PC-9 (cell line): ENCODE measurements around the gene MYH11. TPM values are rescaled to one million over a fixed set of nuclear protein-coding genes. Genes with fewer than 3 reads are reported as not detected.

ENCODE experiments used
- BruUV-seq: library from RNA; stranded (reverse); fragments of 400-500 nt; replicated peaks from 2 replicates; lab custom pipeline; 2021; lab: Mats Ljungman, UMichigan
- CTCF ChIA-PET: fragments of 300-600 bp; sonication (Branson Sonifier 250); formaldehyde crosslinking; loops from one replicate; lab custom pipeline; 2022; ENCODE audit warnings: antibody characterized with exemption; lab: Charles Lee
- POLR2A ChIA-PET: fragments of 300-600 bp; sonication (Branson Sonifier 250); formaldehyde crosslinking; loops from one replicate; lab custom pipeline; 2022; ENCODE audit warnings: antibody characterized with exemption; ENCODE audit not compliant: unreplicated experiment; lab: Charles Lee
- DNase-seq, 2 experiments: peaks; one replicate each; pipeline versions ENCODE4 v3.0.0 to v3.0.0-alpha.2; 2015 to 2022; ENCODE audit warnings: mixed read lengths in 1 of 2
- H2AFZ ChIP-seq: fragments of 200-600 bp; sonication (generic); 2 replicates; pipeline ENCODE4 v1.8.1; 2017; ENCODE audit warnings: antibody characterized with exemption
- H3F3A ChIP-seq: fragments of 200-600 bp; sonication (generic); 2 replicates; pipeline ENCODE4 v1.8.1; 2017; ENCODE audit warnings: antibody characterized with exemption, mild to moderate bottlenecking, low read depth; ENCODE audit not compliant: insufficient read depth
- H3K27ac ChIP-seq: fragments of 200-600 bp; sonication (generic); 2 replicates; pipeline ENCODE4 v1.6.1; 2016; ENCODE audit warnings: mixed run types
- H3K27me3 ChIP-seq: fragments of 200-600 bp; sonication (generic); 2 replicates; pipeline ENCODE4 v1.6.1; 2016; ENCODE audit warnings: low read depth, mixed run types; ENCODE audit not compliant: insufficient read depth
- H3K36me3 ChIP-seq: fragments of 200-600 bp; sonication (generic); 2 replicates; pipeline ENCODE4 v1.6.1; 2016; ENCODE audit warnings: low read depth, mixed run types
- H3K4me1 ChIP-seq: fragments of 200-600 bp; sonication (generic); replicated peaks from 2 replicates; pipeline ENCODE4 v1.6.1; 2016; ENCODE audit warnings: mixed run types; ENCODE audit not compliant: insufficient read depth
- H3K4me2 ChIP-seq: fragments of 200-600 bp; sonication (generic); 2 replicates; pipeline ENCODE4 v1.6.1; 2017; ENCODE audit warnings: mixed run types
- H3K4me3 ChIP-seq: fragments of 200-600 bp; sonication (generic); 2 replicates; pipeline ENCODE4 v1.6.1; 2016; ENCODE audit warnings: mixed run types
- H3K79me2 ChIP-seq: fragments of 200-600 bp; sonication (generic); 2 replicates; pipeline ENCODE4 v1.6.1; 2017; ENCODE audit warnings: low read depth, mixed run types
- H3K9me2 ChIP-seq: fragments of 200-600 bp; sonication (generic); 2 replicates; pipeline ENCODE4 v1.8.1; 2017; ENCODE audit warnings: mild to moderate bottlenecking; ENCODE audit not compliant: insufficient read depth
- H3K9me3 ChIP-seq: fragments of 200-600 bp; sonication (generic); 2 replicates; pipeline ENCODE4 v1.8.1; 2016; ENCODE audit warnings: low read depth; ENCODE audit not compliant: insufficient read depth
- H4K20me1 ChIP-seq: fragments of 200-600 bp; sonication (generic); 2 replicates; pipeline ENCODE4 v1.8.1; 2017; ENCODE audit not compliant: insufficient read depth
- CTCF ChIP-seq: fragments of 200-600 bp; sonication (generic); conservative IDR thresholded peaks from 2 replicates; pipeline ENCODE4 v1.6.1; 2017; ENCODE audit warnings: mixed run types, antibody characterized with exemption, mild to moderate bottlenecking, moderate library complexity
- EZH2 ChIP-seq: fragments of 200-600 bp; sonication (generic); IDR thresholded peaks from 2 replicates; pipeline ENCODE4 v1.8.0; 2017; ENCODE audit warnings: antibody characterized with exemption, low read depth
- intact Hi-C: fragments of 100-400 bp; cut with micrococcal nuclease; formaldehyde crosslinking; loops from one replicate; pipeline ENCODE4 v1.10.0; 2022; ENCODE audit not compliant: unreplicated experiment
- total RNA-seq: library from RNA; stranded (reverse); gene quantifications from 2 replicates; pipeline ENCODE4 v1.2.3, GENCODE V29; 2021

The MYH11 gene
- total RNA-seq, 1 experiment from 2014 or later = 0.11 TPM

GRCh38 chr16:15894571-15895374 is 37.9 kb upstream of the MYH11 start:
- H3K27ac ChIP-seq = peak overlapping the region; percentile 36
- CTCF ChIA-PET = no interaction called here
- H3K9me2 ChIP-seq = no peaks in the 10 kb centered on the region
- H3K36me3 ChIP-seq = no peaks in the 10 kb centered on the region
- H3K4me3 ChIP-seq = no peak overlapping the region
- TF ChIP-seq EZH2 = no peak
- TF ChIP-seq CTCF = no peak
- no TSS peak for BruUV-seq
- POLR2A ChIA-PET = interaction anchor here (0.9 kb wide), 1 partner anchor 127 kb away, joined by 11 read pairs; no protein-coding TSS in a partner anchor
- H3K27me3 ChIP-seq = no peaks in the 10 kb centered on the region
- H3K9me3 ChIP-seq = no peaks in the 10 kb centered on the region
- H3K4me2 ChIP-seq = no peak overlapping the region
- H3K79me2 ChIP-seq = no peaks in the 10 kb centered on the region
- intact Hi-C loops = loop anchor here (5.0 kb wide), 1 partner anchor 53 kb away; the partner anchor contains the start of gene ABCC1
- H2AFZ ChIP-seq = no peak overlapping the region
- no peaks in the 10 kb centered on the region for H4K20me1 ChIP-seq
- peaks cover 19% of the 10 kb centered on the region for H3F3A ChIP-seq
- H3K4me1 ChIP-seq = peaks cover 32% of the 10 kb centered on the region
- DNase-seq = peak in 1 of 2 experiments; percentile 72

GRCh38 chr16:15891508-15891907 is 34.7 kb upstream of the MYH11 start:
- no peak for TF ChIP-seq EZH2
- TF ChIP-seq CTCF = no peak
- no peak for DNase-seq
- CTCF ChIA-PET = no interaction called here

GRCh38 chr16:15888072-15888976 is 31.5 kb upstream of the MYH11 start, which contains the start of gene CEP20:
Gene CEP20 (minus strand): TSS chr16:15888603. CDS start chr16:15888585, 18 bp downstream.
- DNase-seq = peak; percentile 97 to 100
- intact Hi-C loops = no loop called here
- peak within 1 kb of the TSS; percentile 87 for H3K4me2 ChIP-seq
- H4K20me1 ChIP-seq = no peaks in the 10 kb centered on the region
- BruUV-seq = TSS peak; percentile 76
- ChIA-PET CTCF (interaction anchor here (0.7 kb wide), 1 partner anchor 130 kb away, joined by 7 read pairs; no protein-coding TSS in a partner anchor), POLR2A (interaction anchor here (0.6 to 1.6 kb wide), 16 partner anchors 9 to 212 kb away, joined by 3 to 31 read pairs (median 6); no protein-coding TSS in a partner anchor)
- no peaks in the 10 kb centered on the region for H3K27me3 ChIP-seq
- H3K36me3 ChIP-seq = peaks cover 12% of the 10 kb centered on the region; the same call in 1 of the 2 replicates
- TF ChIP-seq CTCF (no peak), EZH2 (no peak)
- peak within 1 kb of the TSS; percentile 82 for H2AFZ ChIP-seq
- peaks cover 50% of the 10 kb centered on the region for H3K79me2 ChIP-seq
- peaks cover 4% of the 10 kb centered on the region; the same call in 1 of the 2 replicates for H3F3A ChIP-seq
- H3K9me2 ChIP-seq = no peaks in the 10 kb centered on the region
- peak within 1 kb of the TSS; percentile 65 for H3K27ac ChIP-seq
- no peaks in the 10 kb centered on the region for H3K9me3 ChIP-seq
- peaks cover 30% of the 10 kb centered on the region for H3K4me1 ChIP-seq
- H3K4me3 ChIP-seq = peak within 1 kb of the TSS; percentile 90

More at GRCh38 chr16:15891508-15891907, 34.7 kb upstream of the MYH11 start:
- BruUV-seq = no TSS peak
- Histone ChIP-seq H2AFZ (no peak overlapping the region), H3K4me2 (no peak overlapping the region), H3K9me3 (no peaks in the 10 kb centered on the region), H4K20me1 (no peaks in the 10 kb centered on the region), H3K9me2 (no peaks in the 10 kb centered on the region), H3K27me3 (no peaks in the 10 kb centered on the region), H3K27ac (no peak overlapping the region), H3K36me3 (no peaks in the 10 kb centered on the region; the same call in 1 of the 2 replicates), H3K4me1 (peaks cover 24% of the 10 kb centered on the region), H3F3A (peaks cover 4% of the 10 kb centered on the region; the same call in 1 of the 2 replicates), H3K79me2 (peaks cover 18% of the 10 kb centered on the region), H3K4me3 (no peak overlapping the region)
- POLR2A ChIA-PET = no interaction called here
- intact Hi-C loops = no loop called here
